NCI-H345 treated with DMSO at 0.1 percent for 48 hours (cell line): ENCODE results near the gene DTD2.
"Not testable (repeated sequence)": the region's sequence is repeated elsewhere in the genome, so short reads cannot be mapped to it uniquely, and the experiment has no call there.

Source experiments
- DNase-seq: peaks from one replicate; lab custom pipeline; 2025; ENCODE audit not compliant: unreplicated experiment; lab: John Stamatoyannopoulos, UW

The DTD2 gene

GRCh38 chr14:31456841-31457664, at the start of gene DTD2:
Gene DTD2, minus strand, starts transcription at chr14:31457506. Its CDS starts 113 bp downstream, at chr14:31457393.
- peak; percentile 96 for DNase-seq

- DNase-seq: no peak
Measured at GRCh38 chr14:31505411-31505810, 48.1 kb upstream of the DTD2 start.

- no peak for DNase-seq
Measured at GRCh38 chr14:31501870-31502269, 44.6 kb upstream of the DTD2 start.

GRCh38 chr14:31492759-31493498, 35.6 kb upstream of the DTD2 start:
- no peak for DNase-seq

GRCh38 chr14:31489691-31490090, 32.4 kb upstream of the DTD2 start:
- DNase-seq: no peak

GRCh38 chr14:31487886-31488285, 30.6 kb upstream of the DTD2 start, which contains the start of gene GPR33:
Gene GPR33, minus strand, starts transcription at chr14:31488039. Its CDS starts 4,074 bp downstream, at chr14:31483965.
- DNase-seq: no peak

GRCh38 chr14:31486764-31487163, 29.5 kb upstream of the DTD2 start:
- DNase-seq: no peak

GRCh38 chr14:31484754-31485153, 27.4 kb upstream of the DTD2 start:
- no peak for DNase-seq

GRCh38 chr14:31480156-31480555, 22.9 kb upstream of the DTD2 start:
- DNase-seq: no peak

GRCh38 chr14:31479027-31479426, 21.7 kb upstream of the DTD2 start:
- DNase-seq: no peak

GRCh38 chr14:31477248-31477647, 19.9 kb upstream of the DTD2 start:
- DNase-seq: no peak

GRCh38 chr14:31476131-31476866, 19.0 kb upstream of the DTD2 start:
- no peak for DNase-seq

- DNase-seq: no peak
Measured at GRCh38 chr14:31466554-31466953, 9.2 kb upstream of the DTD2 start.

- DNase-seq: no peak
Measured at GRCh38 chr14:31465111-31465510, 7.8 kb upstream of the DTD2 start.

- not testable (repeated sequence) for DNase-seq
Measured at GRCh38 chr14:31462450-31462849, 5.1 kb upstream of the DTD2 start.

- DNase-seq: no peak
Measured at GRCh38 chr14:31461545-31461944, 4.2 kb upstream of the DTD2 start.

- DNase-seq: no peak
Measured at GRCh38 chr14:31457665-31458659, 656 bp upstream of the DTD2 start.

GRCh38 chr14:31449971-31450610, 7.2 kb downstream of the DTD2 start:
- no peak for DNase-seq

- DNase-seq: no peak
Measured at GRCh38 chr14:31449136-31449535, 8.2 kb downstream of the DTD2 start.

- no peak for DNase-seq
Measured at GRCh38 chr14:31445703-31446102, 11.6 kb downstream of the DTD2 start.
